Hepatocyte (in vitro differentiated cells): ENCODE data around the gene NOS3.

Source experiments
- CTCF ChIP-seq: fragments of 200-600 bp; sonication (generic); IDR thresholded peaks from 2 replicates; pipeline ENCODE4 v1.5.1; 2016; ENCODE audit warnings: antibody characterized with exemption, mild to moderate bottlenecking; ENCODE audit not compliant: poor library complexity
- EZH2phosphoT487 ChIP-seq: fragments of 200-600 bp; sonication (generic); IDR thresholded peaks from one replicate; pipeline ENCODE4 v1.6.1; 2018; ENCODE audit warnings: antibody characterized with exemption, mild to moderate bottlenecking, low read depth, moderate library complexity; ENCODE audit not compliant: unreplicated experiment, severe bottlenecking

- TF ChIP-seq CTCF: no peak
- no peak for TF ChIP-seq EZH2phosphoT487
Measured at GRCh38 chr7:150982351-150982750, 8.5 kb upstream of the NOS3 start.
